GM12873 (cell line): Measurements from ENCODE around the gene TEDDM1.

Experiments
- CTCF ChIP-seq: IDR thresholded peaks from 2 replicates; pipeline ENCODE4 v1.5.1; 2012; ENCODE audit warnings: low read depth, mild to moderate bottlenecking, moderate library complexity, low read length, control low read depth; ENCODE audit not compliant: insufficient read depth; ENCODE audit errors: missing control alignments

TEDDM1 gene

GRCh38 chr1:182357913-182358312 lies 42.6 kb downstream of the TEDDM1 start:
- no peak for TF ChIP-seq CTCF

- no peak for TF ChIP-seq CTCF
These were observed 43.3 kb downstream of the TEDDM1 start for GRCh38 chr1:182357171-182357570.

- no peak for TF ChIP-seq CTCF
These were observed 44.8 kb downstream of the TEDDM1 start for GRCh38 chr1:182355723-182356098.

- TF ChIP-seq CTCF, result no peak
These were observed 48.6 kb downstream of the TEDDM1 start for GRCh38 chr1:182351790-182352364.

GRCh38 chr1:182350839-182351238 lies 49.6 kb downstream of the TEDDM1 start:
- TF ChIP-seq CTCF, result no peak

- no peak for TF ChIP-seq CTCF
These were observed 51.3 kb downstream of the TEDDM1 start for GRCh38 chr1:182348961-182349747.
